H7 (cell line): ENCODE measurements around the gene CELSR3. TPM values are rescaled to one million over a fixed set of nuclear protein-coding genes. Genes with fewer than 3 reads are reported as not detected.
A peak's percentile ranks its signal among the peaks of the same experiment; 100 is the strongest.

Experiments
- DNase-seq: peaks from one replicate; pipeline ENCODE4 v3.0.0; 2012
- H3K27me3 ChIP-seq: 2 replicates; pipeline ENCODE4 v1.6.0; 2011; ENCODE audit warnings: mild to moderate bottlenecking, low read length; ENCODE audit not compliant: control insufficient read depth, insufficient read depth
- H3K36me3 ChIP-seq: replicated peaks from 2 replicates; pipeline ENCODE4 v1.5.1; 2011; ENCODE audit warnings: low read length; ENCODE audit not compliant: control insufficient read depth, insufficient read depth
- H3K4me3 ChIP-seq: 2 replicates; pipeline ENCODE4 v1.5.1; 2011; ENCODE audit warnings: low read depth, mild to moderate bottlenecking, control low read depth, low read length, moderate library complexity; ENCODE audit not compliant: insufficient read depth
- total RNA-seq: library from RNA; depleted of rRNA; stranded (reverse); fragments of >200 nt; shearing (Covaris generic); gene quantifications from 2 replicates; pipeline ENCODE4 v1.2.3, GENCODE V29; 2014; rRNA removed

The CELSR3 gene, protein sequence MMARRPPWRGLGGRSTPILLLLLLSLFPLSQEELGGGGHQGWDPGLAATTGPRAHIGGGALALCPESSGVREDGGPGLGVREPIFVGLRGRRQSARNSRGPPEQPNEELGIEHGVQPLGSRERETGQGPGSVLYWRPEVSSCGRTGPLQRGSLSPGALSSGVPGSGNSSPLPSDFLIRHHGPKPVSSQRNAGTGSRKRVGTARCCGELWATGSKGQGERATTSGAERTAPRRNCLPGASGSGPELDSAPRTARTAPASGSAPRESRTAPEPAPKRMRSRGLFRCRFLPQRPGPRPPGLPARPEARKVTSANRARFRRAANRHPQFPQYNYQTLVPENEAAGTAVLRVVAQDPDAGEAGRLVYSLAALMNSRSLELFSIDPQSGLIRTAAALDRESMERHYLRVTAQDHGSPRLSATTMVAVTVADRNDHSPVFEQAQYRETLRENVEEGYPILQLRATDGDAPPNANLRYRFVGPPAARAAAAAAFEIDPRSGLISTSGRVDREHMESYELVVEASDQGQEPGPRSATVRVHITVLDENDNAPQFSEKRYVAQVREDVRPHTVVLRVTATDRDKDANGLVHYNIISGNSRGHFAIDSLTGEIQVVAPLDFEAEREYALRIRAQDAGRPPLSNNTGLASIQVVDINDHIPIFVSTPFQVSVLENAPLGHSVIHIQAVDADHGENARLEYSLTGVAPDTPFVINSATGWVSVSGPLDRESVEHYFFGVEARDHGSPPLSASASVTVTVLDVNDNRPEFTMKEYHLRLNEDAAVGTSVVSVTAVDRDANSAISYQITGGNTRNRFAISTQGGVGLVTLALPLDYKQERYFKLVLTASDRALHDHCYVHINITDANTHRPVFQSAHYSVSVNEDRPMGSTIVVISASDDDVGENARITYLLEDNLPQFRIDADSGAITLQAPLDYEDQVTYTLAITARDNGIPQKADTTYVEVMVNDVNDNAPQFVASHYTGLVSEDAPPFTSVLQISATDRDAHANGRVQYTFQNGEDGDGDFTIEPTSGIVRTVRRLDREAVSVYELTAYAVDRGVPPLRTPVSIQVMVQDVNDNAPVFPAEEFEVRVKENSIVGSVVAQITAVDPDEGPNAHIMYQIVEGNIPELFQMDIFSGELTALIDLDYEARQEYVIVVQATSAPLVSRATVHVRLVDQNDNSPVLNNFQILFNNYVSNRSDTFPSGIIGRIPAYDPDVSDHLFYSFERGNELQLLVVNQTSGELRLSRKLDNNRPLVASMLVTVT (N-terminal part only)
- total RNA-seq = 14.3 and 18.7 TPM in 2 replicates

DNA sequence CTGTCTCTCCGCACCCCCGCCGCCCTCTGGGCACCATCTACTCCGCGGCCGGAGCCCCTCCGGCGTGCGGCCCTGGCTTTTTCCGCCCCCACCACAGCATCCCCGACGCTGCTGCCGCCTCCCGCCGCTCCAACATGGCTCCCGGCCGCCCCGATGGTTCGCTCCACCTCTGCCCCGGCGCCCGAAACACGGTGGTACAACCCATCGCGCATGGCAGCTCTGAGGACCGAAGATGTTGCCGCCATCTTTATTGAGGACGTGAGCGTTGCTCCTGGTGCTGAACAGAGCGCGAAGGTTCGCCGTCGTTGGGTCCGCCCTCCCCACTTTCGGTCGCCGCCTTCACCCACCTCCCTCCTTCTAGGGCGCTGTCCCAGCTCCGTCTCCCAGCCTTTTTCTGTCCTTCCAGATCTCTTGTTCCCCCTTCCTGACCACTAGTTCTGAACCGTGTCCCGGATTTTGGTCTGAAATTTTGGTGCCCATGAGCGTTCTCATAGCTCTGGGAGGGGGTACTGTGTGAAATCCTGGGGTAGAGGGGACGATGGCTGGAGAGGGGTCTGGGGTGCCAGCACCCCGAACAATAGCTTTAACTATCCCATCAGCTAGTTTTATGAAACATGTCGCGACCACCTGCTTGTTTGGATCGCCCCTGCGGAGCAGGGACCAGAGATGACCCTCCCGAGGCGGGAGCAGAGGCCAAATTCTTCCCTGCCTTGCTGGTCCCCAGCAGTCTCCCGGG lies at the start of gene CELSR3:
Gene CELSR3, minus strand, starts transcription at position 134 of the 736 bp plus-strand sequence. CDS start 252 bp downstream, outside the sequence.
- Histone ChIP-seq H3K36me3 (no peaks in the 10 kb centered on the region; the same call in 1 of the 2 replicates), H3K27me3 (no peaks in the 10 kb centered on the region; the same call in 1 of the 2 replicates), H3K4me3 (peak within 1 kb of the TSS; percentile 70)
- peak; percentile 93 for DNase-seq

DNA sequence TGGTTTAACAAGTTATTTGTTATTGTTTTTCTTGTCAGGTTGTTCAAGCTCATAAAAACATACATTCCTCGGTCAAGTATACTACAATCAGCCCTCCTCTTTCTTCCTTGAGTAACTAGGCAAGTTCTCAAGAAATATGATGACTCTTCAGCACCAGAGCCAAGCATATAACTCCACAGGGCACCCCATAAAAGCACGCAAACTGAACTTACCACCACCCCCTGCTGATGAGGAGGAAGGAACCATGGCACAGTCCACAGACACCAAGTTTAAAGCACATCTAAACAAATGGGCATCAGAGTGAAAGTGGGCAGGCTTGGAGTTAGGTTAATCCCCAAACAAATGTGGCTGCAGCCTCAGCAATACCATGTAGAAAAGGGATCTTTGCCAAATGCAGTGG lies 49.0 kb upstream of the CELSR3 start:
- no peaks in the 10 kb centered on the region for H3K27me3 ChIP-seq
- DNase-seq = no peak
- H3K36me3 ChIP-seq = peaks cover 34% of the 10 kb centered on the region
- H3K4me3 ChIP-seq = no peak overlapping the region

DNA sequence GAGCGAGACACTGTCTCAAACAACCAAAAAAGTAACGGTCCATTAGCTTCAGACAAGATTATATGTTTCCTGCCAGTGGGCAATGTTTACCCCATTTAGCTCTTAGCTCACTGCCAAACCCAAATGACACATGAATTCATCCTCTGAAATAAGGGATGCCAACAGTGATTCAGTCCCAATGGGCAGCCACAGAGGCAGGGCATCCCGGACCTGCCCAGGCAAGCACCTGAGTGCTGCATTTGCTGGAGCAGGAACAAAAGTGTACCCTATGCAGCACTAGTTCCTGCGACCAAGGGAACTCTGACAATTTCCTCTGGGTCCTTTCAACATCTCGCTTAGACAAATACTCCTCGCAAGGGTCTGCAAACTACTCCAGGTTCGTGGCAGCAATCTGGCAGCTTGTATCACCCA lies 46.4 kb upstream of the CELSR3 start:
- H3K27me3 ChIP-seq = no peaks in the 10 kb centered on the region
- no peak overlapping the region for H3K4me3 ChIP-seq
- H3K36me3 ChIP-seq = peaks cover 29% of the 10 kb centered on the region
- DNase-seq = no peak

DNA sequence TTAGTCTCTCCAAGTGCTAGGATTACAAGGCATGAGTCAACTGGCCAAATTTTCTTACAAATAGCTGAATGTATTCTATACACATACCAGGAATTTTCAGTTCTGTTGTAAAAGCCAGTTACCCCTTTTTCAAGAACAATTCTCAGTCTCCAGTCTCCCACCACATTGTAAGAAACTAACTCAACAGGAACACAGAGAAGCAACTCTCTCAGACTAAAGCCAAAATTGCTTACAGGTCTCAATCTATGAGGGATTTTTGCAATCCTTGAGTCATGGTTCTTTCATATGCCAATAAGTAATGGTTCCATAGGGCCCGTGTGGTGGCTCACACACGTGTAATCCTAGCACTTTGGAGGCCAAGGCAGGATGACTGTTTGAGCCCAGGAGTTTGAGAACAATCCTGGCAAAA lies 45.8 kb upstream of the CELSR3 start:
- no peak overlapping the region for H3K4me3 ChIP-seq
- H3K36me3 ChIP-seq = peaks cover 27% of the 10 kb centered on the region
- DNase-seq = no peak
- no peaks in the 10 kb centered on the region for H3K27me3 ChIP-seq

DNA sequence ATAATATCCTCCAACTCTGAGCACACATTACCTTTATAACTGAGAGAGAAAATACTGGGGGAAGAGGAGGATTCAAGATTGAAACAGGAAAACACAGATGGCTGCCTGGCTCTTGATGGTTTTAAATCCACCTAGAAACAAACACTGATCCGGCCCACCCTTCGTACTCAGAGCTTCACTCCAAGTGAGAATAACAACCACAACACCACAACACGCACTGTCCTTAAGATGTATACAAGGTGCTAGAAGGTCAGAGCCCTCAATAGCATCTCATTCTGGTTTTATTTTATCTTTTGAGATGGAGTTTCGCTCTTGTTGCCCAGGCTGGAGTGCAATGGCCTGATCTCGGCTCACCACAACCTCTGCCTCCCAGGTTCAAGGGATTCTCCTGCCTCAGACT lies 44.5 kb upstream of the CELSR3 start:
- Histone ChIP-seq H3K36me3 (peaks cover 22% of the 10 kb centered on the region), H3K27me3 (no peaks in the 10 kb centered on the region), H3K4me3 (no peak overlapping the region)
- DNase-seq = no peak

DNA sequence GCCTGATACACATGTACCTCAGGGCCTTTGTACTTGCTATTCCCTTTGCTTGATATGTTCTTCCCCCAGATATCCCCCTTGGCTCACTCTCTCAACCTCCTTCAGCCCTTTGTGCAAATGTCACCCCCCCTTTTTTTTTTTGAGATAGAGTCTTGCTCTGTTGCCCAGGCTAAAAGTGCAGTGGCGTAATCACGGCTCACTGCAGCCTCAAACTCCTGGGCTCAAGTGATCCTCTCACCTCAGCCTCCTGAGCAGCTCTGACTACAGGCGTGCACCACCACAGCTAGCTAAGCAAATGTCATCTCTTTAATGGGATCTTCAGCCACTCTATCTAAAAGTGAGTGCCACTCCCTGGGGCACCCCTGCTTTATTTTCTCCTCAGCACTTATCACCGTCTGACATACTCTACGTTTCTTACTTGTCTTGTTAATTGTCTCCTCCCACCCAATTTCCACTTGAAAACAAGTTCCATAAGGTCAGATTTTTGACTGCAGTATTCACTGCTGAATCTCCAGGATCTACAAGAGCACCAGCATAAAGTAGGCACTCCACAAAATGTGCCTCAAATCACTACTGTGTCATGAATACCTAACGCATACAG lies 39.7 kb upstream of the CELSR3 start:
- Histone ChIP-seq H3K4me3 (no peak overlapping the region), H3K36me3 (peaks cover 6% of the 10 kb centered on the region), H3K27me3 (no peaks in the 10 kb centered on the region)
- DNase-seq = no peak

DNA sequence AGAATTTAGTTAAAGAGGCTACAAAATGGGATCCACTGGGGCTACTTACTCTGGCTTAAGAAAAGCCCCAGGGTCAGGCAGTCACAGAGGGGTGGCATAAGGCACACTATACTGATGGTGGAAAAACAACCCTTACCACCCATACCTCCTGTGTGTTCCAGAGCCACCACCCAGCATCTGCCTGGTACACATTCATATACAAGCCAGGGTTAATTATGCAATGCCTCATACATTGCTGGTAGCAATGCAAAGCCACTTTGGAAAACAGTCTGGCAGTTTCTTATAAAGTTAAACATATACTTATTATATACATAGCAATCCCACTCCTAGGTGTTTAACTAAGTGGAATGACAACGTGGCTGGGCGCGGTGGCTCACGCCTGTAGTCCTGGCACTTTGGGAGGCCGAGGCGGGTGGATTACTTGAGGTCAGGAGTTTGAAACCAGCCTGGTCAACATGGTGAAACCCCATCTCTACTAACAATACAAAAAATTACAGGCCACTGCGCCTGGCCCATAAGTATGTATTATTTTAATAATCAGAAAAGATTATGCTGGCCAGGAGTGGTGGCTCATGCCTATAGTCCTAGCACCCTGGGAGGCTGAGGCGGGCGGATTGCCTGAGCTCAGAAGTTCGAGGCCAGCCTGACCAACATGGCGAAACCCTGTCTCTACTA lies 38.2 kb upstream of the CELSR3 start:
- Histone ChIP-seq H3K4me3 (no peak overlapping the region), H3K27me3 (no peaks in the 10 kb centered on the region), H3K36me3 (peaks cover 4% of the 10 kb centered on the region)
- DNase-seq = no peak

DNA sequence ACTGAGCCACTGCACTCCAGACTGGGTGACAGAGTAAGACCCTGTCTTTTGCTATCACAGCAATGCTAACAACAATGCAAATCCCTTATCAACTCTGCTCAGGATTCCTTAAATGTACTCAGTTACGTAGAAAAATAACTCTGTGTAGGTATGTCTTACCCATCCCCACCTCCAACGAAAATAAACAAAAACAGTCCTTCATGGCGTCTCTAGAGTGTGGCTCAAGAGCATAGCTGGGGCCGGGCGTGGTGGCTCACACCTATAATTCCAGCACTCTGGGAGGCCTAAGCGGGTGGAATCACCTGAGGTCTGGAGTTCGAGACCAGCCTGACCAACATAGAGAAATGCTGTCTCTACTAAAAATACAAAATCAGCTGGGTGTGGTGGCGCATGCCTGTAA lies 36.2 kb upstream of the CELSR3 start:
- Histone ChIP-seq H3K36me3 (peaks cover 14% of the 10 kb centered on the region), H3K27me3 (no peaks in the 10 kb centered on the region), H3K4me3 (no peak overlapping the region)
- no peak for DNase-seq

DNA sequence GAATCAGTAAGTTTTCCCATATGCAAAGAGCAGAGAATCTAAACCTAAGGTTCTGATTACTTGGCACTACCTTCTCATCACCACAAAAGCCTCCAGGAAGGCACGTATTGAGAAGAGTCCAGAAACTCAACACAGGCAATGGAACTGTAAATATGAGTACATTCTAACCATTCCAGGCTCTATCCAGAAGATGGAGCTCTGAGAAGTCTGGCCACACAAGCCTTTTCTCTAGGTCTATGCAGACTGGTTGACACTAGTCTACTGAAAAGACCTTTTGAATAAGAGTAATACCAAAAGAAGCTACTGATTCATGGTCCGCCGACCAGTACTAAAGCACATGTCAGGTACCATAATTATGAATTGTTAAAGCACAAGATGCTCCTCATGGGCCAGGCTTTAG lies 35.3 kb upstream of the CELSR3 start:
- DNase-seq = no peak
- peaks cover 23% of the 10 kb centered on the region for H3K36me3 ChIP-seq
- no peak overlapping the region for H3K4me3 ChIP-seq
- H3K27me3 ChIP-seq = no peaks in the 10 kb centered on the region

DNA sequence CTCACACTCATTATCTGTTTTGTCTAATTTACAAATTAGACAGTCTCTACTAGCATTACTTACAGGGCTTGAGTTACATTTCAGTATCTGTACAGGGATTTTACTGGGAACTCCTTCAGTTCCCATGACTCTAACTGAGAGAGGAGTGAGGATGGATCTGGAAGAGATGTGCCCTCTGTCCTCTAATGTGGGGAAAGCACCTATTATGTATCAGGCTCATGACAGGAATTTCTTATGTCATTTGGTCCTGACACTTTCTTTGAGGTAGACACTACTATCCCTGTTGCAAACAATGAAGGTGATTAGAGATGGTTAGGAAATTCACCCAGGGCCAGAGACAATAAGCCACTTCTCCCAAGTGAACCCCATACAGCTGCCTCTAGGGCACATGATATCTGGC lies 33.9 kb upstream of the CELSR3 start:
- Histone ChIP-seq H3K27me3 (no peaks in the 10 kb centered on the region), H3K4me3 (no peak overlapping the region), H3K36me3 (peaks cover 35% of the 10 kb centered on the region)
- no peak for DNase-seq

DNA sequence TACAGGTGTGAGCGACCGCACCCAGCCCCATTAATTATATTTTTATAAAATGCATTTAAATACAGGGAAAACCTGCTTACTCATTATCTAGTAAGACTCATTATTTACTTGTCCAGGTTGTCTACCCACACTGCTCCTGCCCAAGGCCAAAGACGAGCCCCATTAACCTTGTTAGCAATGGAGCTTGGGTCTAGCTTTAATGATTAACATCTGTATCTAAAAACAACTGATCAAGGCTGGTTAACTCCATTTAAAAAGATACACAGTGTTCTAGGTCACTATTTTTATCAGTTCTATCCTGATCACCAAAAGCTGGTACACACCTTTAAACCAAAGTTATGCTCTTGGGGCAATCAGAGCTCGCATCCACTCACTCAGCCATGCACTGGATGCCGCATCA lies 33.5 kb upstream of the CELSR3 start:
- Histone ChIP-seq H3K36me3 (peaks cover 35% of the 10 kb centered on the region), H3K27me3 (no peaks in the 10 kb centered on the region), H3K4me3 (no peak overlapping the region)
- no peak for DNase-seq

DNA sequence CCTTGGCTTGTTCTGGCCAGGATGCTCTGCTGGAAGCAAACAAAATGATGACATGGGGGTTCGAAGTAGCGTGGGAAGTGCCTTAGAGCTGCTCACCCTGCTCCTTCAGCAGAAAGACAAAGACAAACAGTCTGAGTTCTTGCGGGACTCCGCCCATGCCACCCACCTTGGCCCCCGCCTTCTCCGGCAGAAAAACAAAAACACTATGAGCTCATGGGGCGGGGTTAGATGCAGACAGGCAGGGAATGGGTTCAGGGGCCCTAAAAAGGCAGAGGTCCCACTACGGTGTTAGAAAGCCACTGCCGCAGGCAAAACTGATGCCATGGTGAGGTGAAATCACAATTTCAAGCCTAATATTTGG lies 32.7 kb upstream of the CELSR3 start:
- H3K36me3 ChIP-seq = peaks cover 41% of the 10 kb centered on the region
- no peaks in the 10 kb centered on the region for H3K27me3 ChIP-seq
- DNase-seq = peak; percentile 92
- H3K4me3 ChIP-seq = peak overlapping the region; percentile 10; the same call in 1 of the 2 replicates
